Measurements from ENCODE around the gene KATNB1. TPM values are rescaled to one million over a fixed set of nuclear protein-coding genes. Genes with fewer than 3 reads are reported as not detected.

Gene KATNB1
- total RNA-seq, 1 experiment from 2014 or later = 32.2 TPM

DNA sequence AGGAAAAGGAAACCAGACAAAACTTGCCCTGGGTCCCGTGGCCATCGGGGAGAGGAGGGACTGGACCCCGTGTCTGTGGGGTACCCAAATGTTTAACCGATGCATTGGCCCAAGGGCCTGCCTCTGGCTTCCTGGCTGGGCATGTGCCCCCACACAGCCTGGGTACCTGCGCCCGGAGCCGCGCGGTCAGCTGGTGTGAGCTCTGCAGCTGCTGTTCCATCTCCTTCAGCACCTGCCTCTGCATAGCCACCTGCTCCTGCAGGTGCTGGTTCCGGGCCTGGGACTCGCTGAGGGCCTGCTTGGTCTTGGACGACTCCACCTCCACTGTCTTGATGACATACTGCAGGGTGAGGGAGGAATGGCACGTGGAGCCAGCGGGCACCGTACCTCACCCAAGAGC, 34.8 kb downstream of the KATNB1 start:
- no peaks in the 10 kb centered on the region for H3K79me2 ChIP-seq (ENCODE audit: insufficient read depth, low read length)
- ChIA-PET POLR2A (no interaction called here), RAD21 (ENCODE audit: low non-redundant PET in 1 of 2, low total read pairs in 2 of 2, uncharacterized antibody in 2 of 2, unreplicated experiment in 2 of 2) (no interaction called here), CTCF (no interaction called here)
- H3K27me3 ChIP-seq (ENCODE audit: insufficient read depth, low read length) = no peaks in the 10 kb centered on the region
- H4K20me1 ChIP-seq (ENCODE audit: insufficient read depth) = no peaks in the 10 kb centered on the region
- DNase-seq (ENCODE audit: low read depth, low spot score) (no peak), ATAC-seq (no peak)
- no peaks in the 10 kb centered on the region for H3K9me3 ChIP-seq (ENCODE audit: control insufficient read depth in 1 of 2, insufficient read depth in 1 of 2, low read depth in 1 of 2, low read length in 2 of 2)
- no peak overlapping the region for H2AFZ ChIP-seq (ENCODE audit: low read depth, low read length, poor library complexity, severe bottlenecking)
- H3K9ac ChIP-seq (ENCODE audit: low read length) = no peak overlapping the region
- H3K4me3 ChIP-seq (replicated peaks in 1 of 2; ENCODE audit: low read depth in 1 of 2, low read length in 2 of 2) = no peak overlapping the region
- BruUV-seq (replicated peaks) = no TSS peak
- H3K4me1 ChIP-seq (ENCODE audit: control insufficient read depth in 1 of 2, insufficient read depth in 2 of 2, low read length in 2 of 2) = peaks cover 1 to 6% of the 10 kb centered on the region in 2 experiments; a peak in 3 of 4 replicates
- no peak overlapping the region for H3K27ac ChIP-seq (ENCODE audit: low read depth, low read length)
- no peak overlapping the region for H3K4me2 ChIP-seq (ENCODE audit: low read length)
- H3K36me3 ChIP-seq (ENCODE audit: control insufficient read depth in 1 of 2, insufficient read depth in 2 of 2, low read length in 2 of 2) = peaks cover 0 to 1% of the 10 kb centered on the region in 2 experiments; a peak in 1 of 4 replicates
- intact Hi-C loops (cut with micrococcal nuclease) = no loop called here
- no peaks in the 10 kb centered on the region for H3K9me2 ChIP-seq (ENCODE audit: insufficient read depth)
- no peak for TF ChIP-seq YY1 (IDR thresholded peaks at IDR 0.05; ENCODE audit: extremely low read depth, insufficient replicate concordance, low read depth, low read length)
- TF ChIP-seq EZH2phosphoT487 (IDR thresholded peaks at IDR 0.05; ENCODE audit: borderline replicate concordance) = no peak
- TF ChIP-seq CEBPB (IDR thresholded peaks at IDR 0.05; ENCODE audit: low read depth) = no peak
- no peak for TF ChIP-seq SIN3A (IDR thresholded peaks at IDR 0.05; ENCODE audit: low read depth)

DNA sequence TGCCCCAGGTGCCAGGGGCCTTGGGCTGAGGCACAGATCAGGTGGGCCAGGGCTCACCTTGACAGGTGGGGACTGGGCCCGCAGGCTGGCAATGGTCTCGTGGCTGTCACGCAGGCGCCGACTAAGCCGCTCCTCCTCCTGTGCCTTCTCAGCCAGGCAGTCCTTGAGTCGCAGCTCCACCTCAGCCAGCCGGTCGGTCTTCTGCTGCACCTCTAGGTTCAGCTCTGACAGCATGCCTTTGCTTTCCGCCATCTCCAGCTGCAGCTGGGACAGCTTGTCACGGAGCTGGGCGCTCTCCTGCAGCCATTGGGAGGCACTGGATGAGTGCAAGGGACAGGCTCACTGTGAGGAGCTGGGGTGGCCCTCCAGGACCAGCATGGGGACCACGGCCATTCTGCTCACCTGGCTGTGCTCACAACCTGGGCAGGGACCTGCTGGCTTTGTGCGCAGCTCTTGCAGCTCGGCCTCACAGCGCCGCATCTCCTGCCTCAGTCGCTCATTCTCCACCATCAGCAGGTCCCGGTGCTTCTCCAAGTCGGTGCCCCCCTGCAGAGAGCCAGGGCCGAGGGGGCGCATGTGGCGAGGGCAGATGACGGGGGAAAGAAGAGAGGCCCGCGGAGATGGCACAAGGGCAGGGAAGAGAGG, 35.7 kb downstream of the KATNB1 start:
- no peaks in the 10 kb centered on the region for H3K79me2 ChIP-seq (ENCODE audit: insufficient read depth, low read length)
- ChIA-PET POLR2A (no interaction called here), RAD21 (ENCODE audit: low non-redundant PET in 1 of 2, low total read pairs in 2 of 2, uncharacterized antibody in 2 of 2, unreplicated experiment in 2 of 2) (no interaction called here), CTCF (no interaction called here)
- no peaks in the 10 kb centered on the region for H3K27me3 ChIP-seq (ENCODE audit: insufficient read depth, low read length)
- H3K36me3 ChIP-seq (ENCODE audit: control insufficient read depth in 1 of 2, insufficient read depth in 2 of 2, low read length in 2 of 2) = no peaks in the 10 kb centered on the region; a peak in 1 of 4 replicates
- no peak overlapping the region for H3K27ac ChIP-seq (ENCODE audit: low read depth, low read length)
- ATAC-seq (no peak), DNase-seq (ENCODE audit: low read depth, low spot score) (no peak)
- no peaks in the 10 kb centered on the region for H3K9me2 ChIP-seq (ENCODE audit: insufficient read depth)
- no peak overlapping the region for H3K4me2 ChIP-seq (ENCODE audit: low read length)
- no peaks in the 10 kb centered on the region for H3K4me1 ChIP-seq (ENCODE audit: control insufficient read depth in 1 of 2, insufficient read depth in 2 of 2, low read length in 2 of 2)
- no peaks in the 10 kb centered on the region for H3K9me3 ChIP-seq (ENCODE audit: control insufficient read depth in 1 of 2, insufficient read depth in 1 of 2, low read depth in 1 of 2, low read length in 2 of 2)
- H4K20me1 ChIP-seq (ENCODE audit: insufficient read depth) = no peaks in the 10 kb centered on the region
- no peak overlapping the region for H3K4me3 ChIP-seq (replicated peaks in 1 of 2; ENCODE audit: low read depth in 1 of 2, low read length in 2 of 2)
- no peak overlapping the region for H2AFZ ChIP-seq (ENCODE audit: low read depth, low read length, poor library complexity, severe bottlenecking)
- TF ChIP-seq JUND (IDR thresholded peaks at IDR 0.05) (no peak), SP1 (IDR thresholded peaks at IDR 0.05; ENCODE audit: low read depth) (no peak), SRF (IDR thresholded peaks at IDR 0.05; ENCODE audit: low read depth) (no peak), RAD21 (IDR thresholded peaks at IDR 0.05; ENCODE audit: low read depth) (no peak), ZNF274 (IDR thresholded peaks at IDR 0.05; ENCODE audit: low read depth, low read length) (no peak), EZH2phosphoT487 (IDR thresholded peaks at IDR 0.05; ENCODE audit: borderline replicate concordance) (no peak), EGR1 (IDR thresholded peaks at IDR 0.05; ENCODE audit: low read depth) (no peak), ZFX (IDR thresholded peaks at IDR 0.05) (no peak), YY1 (IDR thresholded peaks at IDR 0.05; ENCODE audit: extremely low read depth, insufficient replicate concordance, low read depth, low read length) (no peak), POLR2AphosphoS5 (IDR thresholded peaks at IDR 0.05; ENCODE audit: low read depth, low read length) (no peak), POLR2A (IDR thresholded peaks at IDR 0.05; ENCODE audit: borderline replicate concordance, extremely low read depth, insufficient read depth, insufficient read length) (no peak)
- TF ChIP-seq, protein P1, sequence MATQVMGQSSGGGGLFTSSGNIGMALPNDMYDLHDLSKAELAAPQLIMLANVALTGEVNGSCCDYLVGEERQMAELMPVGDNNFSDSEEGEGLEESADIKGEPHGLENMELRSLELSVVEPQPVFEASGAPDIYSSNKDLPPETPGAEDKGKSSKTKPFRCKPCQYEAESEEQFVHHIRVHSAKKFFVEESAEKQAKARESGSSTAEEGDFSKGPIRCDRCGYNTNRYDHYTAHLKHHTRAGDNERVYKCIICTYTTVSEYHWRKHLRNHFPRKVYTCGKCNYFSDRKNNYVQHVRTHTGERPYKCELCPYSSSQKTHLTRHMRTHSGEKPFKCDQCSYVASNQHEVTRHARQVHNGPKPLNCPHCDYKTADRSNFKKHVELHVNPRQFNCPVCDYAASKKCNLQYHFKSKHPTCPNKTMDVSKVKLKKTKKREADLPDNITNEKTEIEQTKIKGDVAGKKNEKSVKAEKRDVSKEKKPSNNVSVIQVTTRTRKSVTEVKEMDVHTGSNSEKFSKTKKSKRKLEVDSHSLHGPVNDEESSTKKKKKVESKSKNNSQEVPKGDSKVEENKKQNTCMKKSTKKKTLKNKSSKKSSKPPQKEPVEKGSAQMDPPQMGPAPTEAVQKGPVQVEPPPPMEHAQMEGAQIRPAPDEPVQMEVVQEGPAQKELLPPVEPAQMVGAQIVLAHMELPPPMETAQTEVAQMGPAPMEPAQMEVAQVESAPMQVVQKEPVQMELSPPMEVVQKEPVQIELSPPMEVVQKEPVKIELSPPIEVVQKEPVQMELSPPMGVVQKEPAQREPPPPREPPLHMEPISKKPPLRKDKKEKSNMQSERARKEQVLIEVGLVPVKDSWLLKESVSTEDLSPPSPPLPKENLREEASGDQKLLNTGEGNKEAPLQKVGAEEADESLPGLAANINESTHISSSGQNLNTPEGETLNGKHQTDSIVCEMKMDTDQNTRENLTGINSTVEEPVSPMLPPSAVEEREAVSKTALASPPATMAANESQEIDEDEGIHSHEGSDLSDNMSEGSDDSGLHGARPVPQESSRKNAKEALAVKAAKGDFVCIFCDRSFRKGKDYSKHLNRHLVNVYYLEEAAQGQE (IDR thresholded peaks at IDR 0.05; ENCODE audit: low read depth) = no peak
- TF ChIP-seq, protein P2, sequence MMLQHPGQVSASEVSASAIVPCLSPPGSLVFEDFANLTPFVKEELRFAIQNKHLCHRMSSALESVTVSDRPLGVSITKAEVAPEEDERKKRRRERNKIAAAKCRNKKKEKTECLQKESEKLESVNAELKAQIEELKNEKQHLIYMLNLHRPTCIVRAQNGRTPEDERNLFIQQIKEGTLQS (IDR thresholded peaks at IDR 0.05) = no peak
- no TSS peak for BruUV-seq (replicated peaks)
- H3K9ac ChIP-seq (ENCODE audit: low read length) = no peak overlapping the region
- intact Hi-C loops (cut with micrococcal nuclease) = no loop called here
